HepG2 (cell line): ENCODE results near the gene FANK1.

ENCODE experiments used
- POLR2A ChIP-seq, 2 experiments: IDR thresholded peaks; 2 replicates each; pipeline ENCODE4 v1.6.1; 2011; ENCODE audit warnings: low read depth in 2 of 2, low read length in 2 of 2, mild to moderate bottlenecking in 1 of 2, moderate library complexity in 1 of 2; ENCODE audit not compliant: insufficient read depth in 1 of 2
- TF ChIP-seq, protein P1 (sequence below): IDR thresholded peaks from 2 replicates; pipeline ENCODE4 v1.6.1; 2012; ENCODE audit warnings: inconsistent platforms

DNA sequence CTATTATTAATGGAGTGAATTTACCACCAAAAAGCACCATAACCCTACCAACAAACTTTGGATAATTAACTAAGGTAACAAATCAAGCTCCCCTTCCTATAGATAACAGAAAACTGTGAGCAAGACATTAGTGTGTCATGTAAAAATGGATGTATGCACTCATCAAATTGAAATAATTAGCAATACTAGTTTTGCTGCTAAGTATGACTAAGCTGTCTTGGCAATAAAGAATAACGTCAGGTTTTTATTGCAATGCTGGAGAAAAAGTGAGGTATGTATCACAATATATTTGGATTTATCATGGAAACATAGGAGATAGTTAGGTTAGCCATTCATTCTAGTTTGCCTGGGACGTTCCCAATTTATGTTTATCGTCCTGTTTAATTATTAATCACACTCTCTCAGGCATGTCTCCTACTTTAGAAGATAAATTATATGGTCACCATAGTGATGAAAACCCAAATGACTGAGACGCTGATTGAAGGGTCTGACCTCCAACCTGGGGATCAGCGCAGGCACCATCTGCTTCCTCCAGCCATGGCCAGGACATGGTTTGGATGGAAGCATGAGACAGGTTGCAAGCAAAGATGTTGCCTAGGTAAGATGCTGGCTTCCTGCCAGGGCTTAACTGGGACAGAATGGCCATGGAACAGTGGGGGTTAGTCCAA, 125.6 kb downstream of the FANK1 start:
- TF ChIP-seq, protein P1, sequence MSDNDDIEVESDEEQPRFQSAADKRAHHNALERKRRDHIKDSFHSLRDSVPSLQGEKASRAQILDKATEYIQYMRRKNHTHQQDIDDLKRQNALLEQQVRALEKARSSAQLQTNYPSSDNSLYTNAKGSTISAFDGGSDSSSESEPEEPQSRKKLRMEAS = no peak
- no peak for TF ChIP-seq POLR2A (IDR thresholded peaks at IDR 0.05; ENCODE audit: insufficient read depth in 1 of 2, low read depth in 2 of 2, low read length in 2 of 2)
